Breast epithelium (tissue), 4 donors: ENCODE measurements around the gene NRG3. TPM values are rescaled to one million over a fixed set of nuclear protein-coding genes. Genes with fewer than 3 reads are reported as not detected.

Experiments
- DNase-seq, 2 donors: peaks; one replicate each; pipeline ENCODE4 v3.0.0-alpha.2; 2019; ENCODE audit warnings: low spot score in 2 of 2
- H3K27ac ChIP-seq, 2 donors: fragments of 200-600 bp; sonication (generic) in 1 of 2; one replicate each; pipeline ENCODE4 v1.5.1; 2016 to 2019; ENCODE audit warnings: mild to moderate bottlenecking in 1 of 2
- H3K27me3 ChIP-seq, 2 donors: fragments of 200-600 bp; sonication (generic) in 1 of 2; one replicate each; pipeline versions ENCODE4 v1.5.1 to v1.6.0; 2017 to 2019; ENCODE audit warnings: control low read depth in 1 of 2, mild to moderate bottlenecking in 1 of 2
- H3K36me3 ChIP-seq: fragments of 200-600 bp; one replicate; pipeline ENCODE4 v1.5.1; 2019
- H3K4me1 ChIP-seq, 2 donors: fragments of 200-600 bp; sonication (generic); one replicate each; pipeline ENCODE4 v1.5.1; 2016 to 2019; ENCODE audit warnings: control low read depth in 1 of 2
- H3K4me3 ChIP-seq, 3 donors: fragments of 200-600 bp; sonication (generic); 1 replicate in 2 of 3; 2 replicates in 1 of 3; pipeline ENCODE4 v1.5.1; 2016 to 2019; ENCODE audit warnings: mild to moderate bottlenecking in 3 of 3, moderate library complexity in 2 of 3
- H3K9me3 ChIP-seq, 2 donors: fragments of 200-600 bp; sonication (generic) in 1 of 2; one replicate each; pipeline ENCODE4 v1.5.1; 2016 to 2019; ENCODE audit warnings: control low read depth in 1 of 2
- POLR2A ChIP-seq: fragments of 450-650 bp; IDR thresholded peaks from one replicate; pipeline ENCODE4 v1.6.1; 2016; ENCODE audit warnings: antibody characterized with exemption, mild to moderate bottlenecking, moderate library complexity
- POLR2AphosphoS5 ChIP-seq, 3 donors: sonication (generic); formaldehyde crosslinking; IDR thresholded peaks; one replicate each; pipeline ENCODE4 v1.6.1; 2017; ENCODE audit warnings: antibody characterized with exemption in 3 of 3
- intact Hi-C: fragments of 100-400 bp; cut with DNase I; formaldehyde crosslinking; loops from one replicate; pipeline ENCODE4 v1.15.1; 2023; ENCODE audit warnings: low total_unique reads
- total RNA-seq, 3 donors: library from RNA; depleted of rRNA; stranded (reverse); fragments of >200 nt; gene quantifications; one replicate each; pipeline ENCODE4 v1.1.0, GENCODE V29; 2016
- TF ChIP-seq, protein P1 (sequence below), 3 donors: fragments of 450-650 bp; IDR thresholded peaks; one replicate each; pipeline ENCODE4 v1.5.1; 2016 to 2017; ENCODE audit warnings: antibody characterized with exemption in 3 of 3, mild to moderate bottlenecking in 3 of 3, moderate library complexity in 3 of 3

The NRG3 gene
- total RNA-seq, 3 donors from 2014 or later: 0.16 to 0.88 (median 0.33) TPM

DNA sequence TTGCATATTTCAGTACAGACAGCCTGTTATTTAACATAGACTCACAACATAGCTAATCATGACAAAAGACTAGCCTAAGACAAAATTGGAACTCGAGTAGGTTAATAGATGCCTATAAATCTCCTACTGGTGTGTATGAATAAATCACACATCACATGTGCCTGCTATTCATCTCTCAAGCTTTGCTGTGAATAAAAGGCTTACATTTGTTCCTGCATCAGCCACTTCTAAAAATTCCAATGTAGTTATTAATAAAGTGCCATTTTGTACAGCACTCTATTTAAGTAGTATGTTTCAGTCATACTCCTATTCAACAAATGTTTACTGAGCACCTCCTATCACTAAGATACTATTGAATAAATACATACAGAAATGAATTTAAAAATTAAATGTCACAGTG is 486.3 kb downstream of the NRG3 start:
- intact Hi-C loops: no loop called here
- H3K9me3 ChIP-seq: no peaks in the 10 kb centered on the region

DNA sequence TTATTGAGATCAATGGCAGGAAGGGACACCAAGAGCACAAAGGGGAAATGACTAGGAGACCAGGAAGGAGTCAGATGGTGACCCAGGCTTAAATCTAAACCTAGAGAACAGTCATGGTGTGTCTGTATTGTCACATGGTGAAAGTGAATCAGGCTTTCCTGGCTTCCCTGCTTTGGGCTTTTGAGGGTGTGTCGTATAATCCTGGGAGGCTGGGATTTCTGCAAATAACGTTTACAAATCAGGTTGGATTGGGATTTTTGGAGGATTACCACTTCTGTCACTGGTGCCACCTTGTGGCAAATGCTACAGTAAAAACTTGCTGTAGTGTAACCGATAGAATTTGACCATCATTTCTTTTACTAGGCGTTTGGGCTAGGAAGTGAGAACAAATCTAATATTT is 502.6 kb downstream of the NRG3 start:
- DNase-seq: no peak
- intact Hi-C loops: no loop called here
- H3K27me3 ChIP-seq: no peaks in the 10 kb centered on the region
- no peaks in the 10 kb centered on the region for H3K9me3 ChIP-seq
- TF ChIP-seq, protein P1, sequence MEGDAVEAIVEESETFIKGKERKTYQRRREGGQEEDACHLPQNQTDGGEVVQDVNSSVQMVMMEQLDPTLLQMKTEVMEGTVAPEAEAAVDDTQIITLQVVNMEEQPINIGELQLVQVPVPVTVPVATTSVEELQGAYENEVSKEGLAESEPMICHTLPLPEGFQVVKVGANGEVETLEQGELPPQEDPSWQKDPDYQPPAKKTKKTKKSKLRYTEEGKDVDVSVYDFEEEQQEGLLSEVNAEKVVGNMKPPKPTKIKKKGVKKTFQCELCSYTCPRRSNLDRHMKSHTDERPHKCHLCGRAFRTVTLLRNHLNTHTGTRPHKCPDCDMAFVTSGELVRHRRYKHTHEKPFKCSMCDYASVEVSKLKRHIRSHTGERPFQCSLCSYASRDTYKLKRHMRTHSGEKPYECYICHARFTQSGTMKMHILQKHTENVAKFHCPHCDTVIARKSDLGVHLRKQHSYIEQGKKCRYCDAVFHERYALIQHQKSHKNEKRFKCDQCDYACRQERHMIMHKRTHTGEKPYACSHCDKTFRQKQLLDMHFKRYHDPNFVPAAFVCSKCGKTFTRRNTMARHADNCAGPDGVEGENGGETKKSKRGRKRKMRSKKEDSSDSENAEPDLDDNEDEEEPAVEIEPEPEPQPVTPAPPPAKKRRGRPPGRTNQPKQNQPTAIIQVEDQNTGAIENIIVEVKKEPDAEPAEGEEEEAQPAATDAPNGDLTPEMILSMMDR (IDR thresholded peaks at IDR 0.05): no peak
- no peak for TF ChIP-seq POLR2A
- H3K4me1 ChIP-seq: no peaks in the 10 kb centered on the region
- no peak overlapping the region for H3K4me3 ChIP-seq
- H3K36me3 ChIP-seq: no peaks in the 10 kb centered on the region
- no peak overlapping the region for H3K27ac ChIP-seq

More for the DNA sequence above, 486.3 kb downstream of the NRG3 start:
- TF ChIP-seq POLR2A (no peak), POLR2AphosphoS5 (IDR thresholded peaks at IDR 0.05) (no peak)
- TF ChIP-seq, protein P1 (IDR thresholded peaks at IDR 0.05): no peak
- no peaks in the 10 kb centered on the region for H3K27me3 ChIP-seq
- no peak for DNase-seq
- H3K4me1 ChIP-seq: no peaks in the 10 kb centered on the region
- H3K4me3 ChIP-seq: no peak overlapping the region
- H3K36me3 ChIP-seq: no peaks in the 10 kb centered on the region
- H3K27ac ChIP-seq: no peak overlapping the region

DNA sequence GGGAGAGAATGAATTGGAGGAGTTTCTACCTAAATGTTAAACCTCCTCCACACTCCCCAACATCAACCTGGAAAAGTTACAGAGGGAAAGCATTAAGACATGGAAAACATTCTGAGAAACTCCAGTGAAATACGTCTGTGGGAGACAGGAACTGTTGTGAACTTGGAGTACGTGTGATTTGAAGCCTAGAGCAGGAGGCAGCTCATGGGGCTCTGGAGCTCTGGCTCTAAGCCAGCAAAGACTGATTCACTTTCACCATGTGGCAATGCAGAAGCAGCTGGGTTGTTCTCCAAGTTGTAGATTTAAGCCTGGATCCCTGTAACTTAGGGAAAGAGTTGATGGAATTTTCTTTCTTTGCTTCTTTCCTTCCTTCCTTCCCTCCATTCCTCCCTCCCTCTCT is 503.2 kb downstream of the NRG3 start:
- intact Hi-C loops: no loop called here

DNA sequence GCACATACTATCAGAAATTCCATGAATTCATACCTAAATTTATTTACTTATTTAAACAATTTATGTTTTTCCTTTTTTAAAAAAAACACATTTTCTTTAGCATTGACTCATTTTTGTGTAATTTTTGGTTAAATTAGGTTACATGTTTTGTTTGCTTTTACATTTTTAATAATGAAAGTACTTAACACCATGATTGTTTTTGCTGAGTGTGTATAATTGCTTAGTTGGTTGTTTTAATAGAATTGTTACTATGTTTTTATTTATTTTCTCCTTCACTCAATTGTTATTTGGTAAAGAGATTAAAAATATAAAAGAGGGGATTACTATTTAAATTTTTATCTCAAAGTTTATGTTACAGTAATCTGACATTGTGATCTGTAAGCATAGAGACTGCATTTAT is 508.4 kb downstream of the NRG3 start:
- H3K36me3 ChIP-seq: peaks cover 8% of the 10 kb centered on the region
- H3K27me3 ChIP-seq: no peaks in the 10 kb centered on the region
- DNase-seq: no peak
- H3K4me1 ChIP-seq: no peaks in the 10 kb centered on the region
- no peaks in the 10 kb centered on the region for H3K9me3 ChIP-seq
- intact Hi-C loops: loop anchor here (5.0 kb wide), 1 partner anchor 494 kb away; no protein-coding TSS in a partner anchor
- TF ChIP-seq, protein P1 (IDR thresholded peaks at IDR 0.05): no peak
- no peak for TF ChIP-seq POLR2AphosphoS5 (IDR thresholded peaks at IDR 0.05)
- H3K4me3 ChIP-seq: no peak overlapping the region
- no peak overlapping the region for H3K27ac ChIP-seq

More for the DNA sequence above, 503.2 kb downstream of the NRG3 start:
- Histone ChIP-seq H3K4me1 (no peaks in the 10 kb centered on the region), H3K27me3 (no peaks in the 10 kb centered on the region), H3K9me3 (no peaks in the 10 kb centered on the region), H3K4me3 (no peak overlapping the region), H3K27ac (no peak overlapping the region), H3K36me3 (no peaks in the 10 kb centered on the region)
- no peak for DNase-seq
- TF ChIP-seq POLR2AphosphoS5 (IDR thresholded peaks at IDR 0.05): no peak
- TF ChIP-seq, protein P1 (IDR thresholded peaks at IDR 0.05): no peak
- TF ChIP-seq POLR2A: no peak

DNA sequence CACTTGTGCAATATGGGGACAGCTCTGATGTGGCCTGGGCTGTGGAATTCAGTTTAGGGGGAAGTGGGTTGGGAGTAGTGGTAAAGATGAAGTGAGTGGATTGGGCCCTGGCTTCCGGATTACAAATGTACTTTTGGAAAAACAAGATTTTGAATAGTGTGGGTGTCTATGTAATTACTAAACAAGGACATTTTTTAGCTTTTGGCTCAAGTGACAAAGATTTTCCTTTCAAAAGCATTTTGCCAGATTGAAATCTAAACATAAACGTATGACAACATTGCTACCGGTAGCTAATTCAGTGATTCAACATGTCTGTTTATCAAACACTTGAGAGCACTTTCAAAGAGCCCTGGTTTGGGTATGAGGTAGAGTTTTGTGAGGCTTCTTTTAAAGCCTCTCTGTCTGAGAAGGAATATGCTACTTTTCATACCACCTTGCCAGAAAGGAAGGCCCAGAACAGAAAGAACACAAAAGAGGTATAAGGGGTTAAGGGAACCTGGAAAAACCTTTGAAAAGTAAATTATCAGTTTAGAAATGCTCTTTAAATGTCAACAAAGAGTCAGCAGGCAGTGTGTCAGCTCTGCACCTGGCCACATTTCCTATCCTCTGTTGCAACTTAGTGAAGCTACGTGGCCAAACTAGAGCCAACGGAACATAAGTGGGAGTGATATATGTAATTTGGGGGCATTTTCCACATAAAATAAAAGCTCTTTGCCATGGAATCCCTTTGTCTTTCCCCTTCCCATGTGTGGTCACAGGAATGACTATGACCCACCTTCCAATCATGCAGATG is 516.1 kb downstream of the NRG3 start:
- no peaks in the 10 kb centered on the region for H3K27me3 ChIP-seq
- intact Hi-C loops: no loop called here

More for the DNA sequence above, 516.1 kb downstream of the NRG3 start:
- H3K36me3 ChIP-seq: no peaks in the 10 kb centered on the region
- H3K4me1 ChIP-seq: no peaks in the 10 kb centered on the region
- no peak for TF ChIP-seq POLR2AphosphoS5 (IDR thresholded peaks at IDR 0.05)
- TF ChIP-seq, protein P1 (IDR thresholded peaks at IDR 0.05): no peak
- no peak for TF ChIP-seq POLR2A
- H3K4me3 ChIP-seq: no peak overlapping the region
- no peak for DNase-seq
- no peak overlapping the region for H3K27ac ChIP-seq
- no peaks in the 10 kb centered on the region for H3K9me3 ChIP-seq
